Measurements from ENCODE around the gene ITGB7. TPM values are rescaled to one million over a fixed set of nuclear protein-coding genes. Genes with fewer than 3 reads are reported as not detected.
"Not testable (repeated sequence)": the region's sequence is repeated elsewhere in the genome, so short reads cannot be mapped to it uniquely, and the experiment has no call there.

The ITGB7 gene
- total RNA-seq, 2 experiments from 2014 or later = 500 to 503 TPM

DNA sequence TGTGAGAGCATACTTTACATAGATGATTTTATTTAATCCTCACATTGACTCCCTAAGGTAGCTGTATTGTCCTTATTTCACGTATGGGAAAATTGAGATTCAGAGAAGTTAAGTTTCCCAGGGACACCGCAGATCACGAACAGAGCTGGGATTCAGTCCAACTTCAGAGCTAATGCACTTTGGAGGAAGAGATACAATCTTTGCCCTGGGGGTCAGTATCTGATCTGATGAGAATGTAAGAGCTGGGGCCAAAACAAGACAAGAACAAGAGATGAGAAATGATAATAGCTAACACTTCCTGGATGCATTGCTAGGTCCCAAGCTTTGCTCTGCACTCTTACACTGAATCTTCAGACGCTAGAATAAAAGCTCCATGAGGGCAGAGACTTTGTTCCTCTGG is 20.3 kb downstream of the ITGB7 start:
- H3K9me3 Mint-ChIP-seq (ENCODE audit: insufficient read depth) = no peaks in the 10 kb centered on the region
- no peaks in the 10 kb centered on the region for H3K27me3 Mint-ChIP-seq (ENCODE audit: low read depth)
- ChIA-PET POLR2A (interaction anchor here (0.6 to 5.6 kb wide), 6 partner anchors 9 to 277 kb away, joined by 3 to 29 read pairs (median 3); no protein-coding TSS in a partner anchor), CTCF (interaction anchor here (0.7 to 5.8 kb wide), 8 partner anchors 13 to 134 kb away, joined by 3 to 47 read pairs (median 6); partner anchors contain the start of genes AAAS, ESPL1 and SOAT2)
- peaks cover 54% of the 10 kb centered on the region for H3K4me1 Mint-ChIP-seq (ENCODE audit: low read depth)
- H3K4me3 Mint-ChIP-seq = no peak overlapping the region
- DNase-seq (no peak), ATAC-seq (no peak)
- H3K27ac Mint-ChIP-seq = peak overlapping the region; percentile 17
- peaks cover 79% of the 10 kb centered on the region for H3K36me3 Mint-ChIP-seq (ENCODE audit: low read depth)

DNA sequence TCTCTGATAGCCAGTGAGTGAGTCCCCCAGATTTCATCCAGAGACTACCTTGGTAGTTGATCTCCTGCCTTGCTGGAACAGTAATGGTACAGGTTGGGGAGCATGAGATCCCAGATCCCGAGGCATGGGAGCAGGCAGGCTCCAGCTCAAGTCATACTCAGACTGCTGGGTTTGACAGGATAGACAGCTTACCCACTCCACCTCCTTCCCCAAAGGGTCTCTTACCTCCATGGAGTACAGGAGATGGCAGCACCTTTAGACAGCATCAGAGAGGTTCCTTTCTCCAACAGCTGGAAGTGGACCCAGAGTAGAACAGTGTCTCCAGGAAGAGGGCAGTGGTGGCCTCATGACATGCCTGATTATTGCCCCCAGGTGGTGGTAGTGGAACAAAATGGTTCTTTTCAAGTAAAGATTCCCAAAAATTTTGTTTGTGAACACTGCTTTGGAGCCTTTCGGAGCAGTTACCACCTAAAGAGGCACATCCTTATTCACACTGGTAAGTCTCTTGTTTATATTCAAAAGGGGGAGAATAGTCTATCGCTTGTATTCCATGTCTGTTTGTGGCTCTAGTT is 21.4 kb downstream of the ITGB7 start:
- ChIA-PET CTCF (interaction anchor here (0.8 to 4.3 kb wide), 9 partner anchors 10 to 135 kb away, joined by 3 to 27 read pairs (median 4); partner anchors contain the start of genes MYG1 and SOAT2), POLR2A (interaction anchor here (1.0 to 1.1 kb wide), 2 partner anchors 9 to 83 kb away, joined by 3 to 4 read pairs; partner anchors contain the start of gene ESPL1)
- DNase-seq (no peak), ATAC-seq (no peak)
- peaks cover 50% of the 10 kb centered on the region for H3K4me1 Mint-ChIP-seq (ENCODE audit: low read depth)
- peaks cover 76% of the 10 kb centered on the region for H3K36me3 Mint-ChIP-seq (ENCODE audit: low read depth)
- no peaks in the 10 kb centered on the region for H3K9me3 Mint-ChIP-seq (ENCODE audit: insufficient read depth)
- H3K27me3 Mint-ChIP-seq (ENCODE audit: low read depth) = no peaks in the 10 kb centered on the region
- no peak overlapping the region for H3K4me3 Mint-ChIP-seq
- no peak overlapping the region for H3K27ac Mint-ChIP-seq

DNA sequence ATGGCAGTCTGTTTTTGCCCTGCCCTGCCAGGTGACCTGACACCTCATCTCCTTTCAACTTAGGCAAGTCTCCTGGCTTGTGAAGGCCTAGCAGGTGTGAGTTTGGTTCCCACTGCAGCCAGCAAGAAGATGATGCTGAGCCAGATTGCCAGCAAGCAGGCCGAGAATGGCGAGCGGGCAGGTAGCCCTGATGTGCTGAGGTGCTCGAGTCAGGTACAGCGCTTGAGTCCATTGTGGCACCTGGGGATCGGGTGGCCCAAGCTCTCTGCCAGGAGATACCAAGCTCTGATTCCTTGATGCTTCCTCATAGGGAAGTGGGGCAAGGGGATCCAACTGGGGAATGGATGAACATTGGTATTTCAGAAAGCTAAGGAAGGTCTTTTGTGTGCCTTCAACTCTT is 22.2 kb downstream of the ITGB7 start:
- no peak for ATAC-seq
- ChIA-PET POLR2A (interaction anchor here (1.0 to 1.1 kb wide), 2 partner anchors 10 to 84 kb away, joined by 3 to 4 read pairs; partner anchors contain the start of gene ESPL1), CTCF (interaction anchor here (0.8 to 4.3 kb wide), 10 partner anchors 9 to 136 kb away, joined by 3 to 27 read pairs (median 4); partner anchors contain the start of genes ESPL1, MYG1 and SOAT2)
- Mint-ChIP-seq H3K9me3 (ENCODE audit: insufficient read depth) (no peaks in the 10 kb centered on the region), H3K27me3 (ENCODE audit: low read depth) (no peaks in the 10 kb centered on the region), H3K4me3 (no peak overlapping the region), H3K4me1 (ENCODE audit: low read depth) (peaks cover 47% of the 10 kb centered on the region), H3K36me3 (ENCODE audit: low read depth) (peaks cover 72% of the 10 kb centered on the region), H3K27ac (peak overlapping the region; percentile 9)
- DNase-seq = no peak

DNA sequence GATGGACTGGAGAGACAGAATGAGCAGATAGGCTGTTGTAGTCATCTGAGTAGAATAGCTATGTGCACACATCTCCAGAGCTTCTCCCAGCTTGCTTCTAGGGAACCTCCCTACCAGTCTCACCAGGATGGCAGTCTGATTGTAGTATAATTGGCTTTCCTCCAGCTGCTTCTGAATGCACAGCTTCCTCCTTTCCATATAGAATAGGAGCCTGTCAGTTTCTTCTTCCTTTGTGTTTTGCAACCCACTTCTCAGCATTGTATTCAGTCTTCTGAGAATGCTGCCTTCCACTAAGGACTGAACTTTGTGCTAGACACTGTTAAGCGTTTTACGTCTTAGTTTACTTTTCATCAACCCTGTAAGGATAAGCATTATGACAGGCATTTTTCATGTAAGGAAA is 24.1 kb downstream of the ITGB7 start:
- ATAC-seq (no peak), DNase-seq (no peak)
- H3K36me3 Mint-ChIP-seq (ENCODE audit: low read depth) = peaks cover 57% of the 10 kb centered on the region
- peaks cover 51% of the 10 kb centered on the region for H3K4me1 Mint-ChIP-seq (ENCODE audit: low read depth)
- H3K9me3 Mint-ChIP-seq (ENCODE audit: insufficient read depth) = no peaks in the 10 kb centered on the region
- no peak overlapping the region for H3K4me3 Mint-ChIP-seq
- H3K27me3 Mint-ChIP-seq (ENCODE audit: low read depth) = no peaks in the 10 kb centered on the region
- H3K27ac Mint-ChIP-seq = peak overlapping the region; percentile 9
- CTCF ChIA-PET = interaction anchor here (1.3 to 4.8 kb wide), 6 partner anchors 8 to 138 kb away, joined by 3 to 38 read pairs (median 24); partner anchors contain the start of genes AAAS and ESPL1
- POLR2A ChIA-PET = interaction anchor here (1.0 to 4.5 kb wide), 3 partner anchors 11 to 26 kb away, joined by 4 to 57 read pairs (median 6); no protein-coding TSS in a partner anchor

DNA sequence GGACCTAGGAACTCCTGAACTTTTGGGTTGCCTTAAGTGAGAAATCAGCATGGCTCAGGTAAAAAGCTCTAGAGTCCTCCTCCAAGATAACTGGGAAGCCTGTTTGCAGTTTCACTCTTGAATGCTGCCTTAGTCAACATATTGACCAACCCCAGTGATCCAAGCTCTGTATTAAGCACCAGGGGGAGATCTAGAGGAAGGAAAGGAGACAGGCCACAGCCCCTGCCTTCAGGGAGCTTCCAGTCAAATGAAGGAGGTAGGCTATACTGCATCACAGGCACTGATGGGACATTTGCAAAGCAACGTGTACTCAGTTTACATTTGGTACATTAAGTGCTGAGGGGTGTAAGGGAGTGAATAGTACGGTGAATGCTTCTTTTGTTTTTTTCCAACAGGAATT is 25.1 kb downstream of the ITGB7 start:
- Mint-ChIP-seq H3K27ac (peak overlapping the region; percentile 90), H3K36me3 (ENCODE audit: low read depth) (peaks cover 47% of the 10 kb centered on the region), H3K9me3 (ENCODE audit: insufficient read depth) (no peaks in the 10 kb centered on the region), H3K4me3 (peak overlapping the region; percentile 86), H3K4me1 (ENCODE audit: low read depth) (peaks cover 51% of the 10 kb centered on the region), H3K27me3 (ENCODE audit: low read depth) (no peaks in the 10 kb centered on the region)
- ChIA-PET CTCF (interaction anchor here (0.7 to 4.8 kb wide), 11 partner anchors 9 to 170 kb away, joined by 3 to 38 read pairs (median 11); partner anchors contain the start of genes AAAS, ESPL1 and SOAT2), POLR2A (interaction anchor here (0.8 to 4.5 kb wide), 9 partner anchors 9 to 143 kb away, joined by 3 to 57 read pairs (median 11); partner anchors contain the start of genes ESPL1 and ITGB7)
- ATAC-seq (no peak), DNase-seq (no peak)

DNA sequence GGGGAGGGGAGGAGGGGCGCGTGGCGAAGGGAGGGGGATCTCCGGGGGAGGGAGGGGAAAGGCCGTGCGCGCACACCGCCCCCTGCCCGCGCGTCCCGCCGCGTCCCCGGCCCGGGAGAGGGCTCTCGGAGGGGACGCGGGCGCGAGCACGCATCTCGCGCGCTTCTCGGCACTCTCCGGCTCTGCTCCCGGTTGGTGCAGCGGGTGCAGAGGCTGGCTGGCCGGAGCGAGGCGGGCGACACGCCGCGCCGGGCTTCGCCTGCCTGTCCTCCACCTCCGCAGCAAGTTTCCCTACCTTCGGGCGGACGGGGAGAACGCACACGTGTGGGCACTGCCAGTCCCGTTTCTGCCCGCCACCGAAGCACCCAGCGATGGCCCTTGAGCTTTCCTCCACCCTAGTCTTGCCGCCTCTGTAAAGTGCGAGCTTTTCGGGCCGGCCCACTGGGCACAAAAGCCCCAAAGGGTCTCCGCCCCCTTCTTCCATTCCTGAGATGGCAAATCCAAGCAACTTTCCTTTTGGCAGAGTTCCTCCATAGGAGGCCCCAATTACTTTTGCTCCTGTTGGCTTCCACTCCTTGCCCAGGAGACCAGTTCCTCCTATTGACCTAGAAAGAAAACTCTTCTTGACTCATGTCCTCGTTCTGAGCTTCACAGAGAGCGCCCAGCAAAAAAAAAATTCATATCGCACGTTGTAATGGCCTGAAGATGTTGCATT is 26.0 kb downstream of the ITGB7 start:
- peaks cover 38% of the 10 kb centered on the region for H3K36me3 Mint-ChIP-seq (ENCODE audit: low read depth)
- CTCF ChIA-PET = interaction anchor here (0.7 to 4.8 kb wide), 16 partner anchors 10 to 171 kb away, joined by 3 to 38 read pairs (median 8); partner anchors contain the start of genes AAAS, ESPL1 and SOAT2
- peaks cover 51% of the 10 kb centered on the region for H3K4me1 Mint-ChIP-seq (ENCODE audit: low read depth)

DNA sequence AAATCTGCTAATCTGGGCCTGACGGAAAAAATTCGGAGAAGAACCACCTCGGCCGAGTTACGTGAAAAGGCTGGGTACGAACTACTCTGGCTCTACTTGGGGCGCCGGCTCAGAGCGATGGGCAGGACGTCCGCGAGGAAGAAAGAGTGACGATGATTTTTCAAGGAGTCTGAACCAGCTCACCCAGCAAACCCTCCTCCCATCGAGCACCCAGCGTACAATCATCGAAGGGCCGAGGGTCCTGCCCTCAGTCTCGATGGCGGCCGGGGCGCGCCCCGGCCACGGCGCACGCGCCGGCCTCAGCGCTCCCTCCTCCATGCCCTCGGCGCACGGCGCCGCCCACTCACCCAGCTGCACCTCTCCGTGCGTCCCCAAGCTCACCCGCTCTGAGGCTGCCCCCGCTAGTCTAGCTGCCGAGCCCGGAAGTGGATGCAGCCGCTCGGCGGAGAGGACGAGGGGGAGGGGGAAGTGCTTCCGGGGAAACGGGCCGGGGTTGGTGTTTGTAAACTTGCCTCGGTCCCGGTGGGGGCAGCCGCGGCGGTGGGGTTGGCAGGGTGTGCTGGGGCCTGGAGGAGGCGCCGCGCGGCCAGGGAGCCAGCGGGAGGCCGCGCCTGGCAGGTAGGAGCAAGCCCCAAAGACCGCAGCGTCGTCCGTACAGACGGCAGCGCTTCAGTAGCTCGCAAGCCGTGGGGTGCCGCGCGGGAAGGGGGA is 26.7 kb downstream of the ITGB7 start, which contains the start of the genes CSAD and ZNF740:
Gene CSAD, minus strand, starts transcription at position 706 of the 711 bp plus-strand sequence. CDS start 7,455 bp downstream, outside the sequence.
Gene ZNF740, plus strand, starts transcription at position 503 of the 711 bp plus-strand sequence. CDS start 1,262 bp downstream, outside the sequence.
- POLR2A ChIA-PET = interaction anchor here (0.6 to 4.5 kb wide), 20 partner anchors 9 to 174 kb away, joined by 3 to 57 read pairs (median 4); partner anchors contain the start of genes AAAS, EIF4B, ESPL1 and MYG1
- no peaks in the 10 kb centered on the region for H3K27me3 Mint-ChIP-seq (ENCODE audit: low read depth)
- H3K9me3 Mint-ChIP-seq (ENCODE audit: insufficient read depth) = no peaks in the 10 kb centered on the region
- CTCF ChIA-PET = interaction anchor here (0.7 to 4.8 kb wide), 17 partner anchors 11 to 164 kb away, joined by 3 to 38 read pairs (median 5); partner anchors contain the start of genes AAAS, ESPL1 and SOAT2
- H3K4me1 Mint-ChIP-seq (ENCODE audit: low read depth) = peaks cover 50% of the 10 kb centered on the region
- peaks cover 32% of the 10 kb centered on the region for H3K36me3 Mint-ChIP-seq (ENCODE audit: low read depth)
- peak within 1 kb of the TSS; percentile 98 for H3K27ac Mint-ChIP-seq
- DNase-seq (peak; percentile 98), ATAC-seq (peak; percentile 97)
- peak within 1 kb of the TSS; percentile 86 for H3K4me3 Mint-ChIP-seq

More for the DNA sequence above, 26.0 kb downstream of the ITGB7 start:
- H3K27me3 Mint-ChIP-seq (ENCODE audit: low read depth) = no peaks in the 10 kb centered on the region
- ATAC-seq (peak; percentile 50), DNase-seq (peak; percentile 77)
- POLR2A ChIA-PET = interaction anchor here (0.6 to 4.5 kb wide), 21 partner anchors 10 to 198 kb away, joined by 3 to 57 read pairs (median 4); partner anchors contain the start of genes AAAS, EIF4B, ESPL1 and ITGB7
- H3K9me3 Mint-ChIP-seq (ENCODE audit: insufficient read depth) = no peaks in the 10 kb centered on the region
- peak overlapping the region; percentile 86 for H3K4me3 Mint-ChIP-seq
- H3K27ac Mint-ChIP-seq = peak overlapping the region; percentile 90

DNA sequence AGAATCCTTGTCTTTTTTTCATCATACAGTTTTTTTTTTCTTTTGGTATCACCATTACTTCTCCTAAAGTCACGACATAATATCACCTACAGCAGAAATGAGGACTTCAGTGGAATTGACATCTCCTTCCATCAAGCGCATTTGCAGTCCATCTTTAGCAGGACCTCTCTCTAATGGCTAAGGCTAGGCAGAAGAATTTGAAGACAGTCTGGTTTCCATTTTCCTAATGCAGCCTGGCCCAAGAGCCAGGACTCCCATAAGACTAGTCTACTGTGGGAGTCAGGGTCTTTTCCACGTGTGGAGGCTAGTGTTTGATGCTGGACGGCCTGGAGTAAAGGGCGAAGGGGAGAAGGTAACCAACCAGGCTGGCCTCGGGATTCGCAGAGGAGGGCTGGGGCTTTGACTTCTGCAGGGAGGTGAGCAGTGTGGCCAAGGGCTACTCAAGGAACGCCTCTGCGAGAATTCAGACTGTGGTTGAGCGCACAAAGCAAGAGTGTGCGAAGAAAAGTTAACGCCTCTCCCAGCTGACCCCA is 27.3 kb downstream of the ITGB7 start:
- ChIA-PET POLR2A (interaction anchor here (0.6 to 4.5 kb wide), 13 partner anchors 9 to 173 kb away, joined by 3 to 57 read pairs (median 5); partner anchors contain the start of genes AAAS, EIF4B, ESPL1 and SOAT2), CTCF (interaction anchor here (0.7 to 4.8 kb wide), 15 partner anchors 11 to 165 kb away, joined by 3 to 38 read pairs (median 5); partner anchors contain the start of genes AAAS and ESPL1)
- ATAC-seq = peak; percentile 37
- no peak for DNase-seq
- H3K27me3 Mint-ChIP-seq (ENCODE audit: low read depth) = no peaks in the 10 kb centered on the region
- no peaks in the 10 kb centered on the region for H3K9me3 Mint-ChIP-seq (ENCODE audit: insufficient read depth)
- peaks cover 44% of the 10 kb centered on the region for H3K4me1 Mint-ChIP-seq (ENCODE audit: low read depth)
- peak overlapping the region; percentile 98 for H3K27ac Mint-ChIP-seq
- H3K4me3 Mint-ChIP-seq = peak overlapping the region; percentile 86
- H3K36me3 Mint-ChIP-seq (ENCODE audit: low read depth) = peaks cover 26% of the 10 kb centered on the region

DNA sequence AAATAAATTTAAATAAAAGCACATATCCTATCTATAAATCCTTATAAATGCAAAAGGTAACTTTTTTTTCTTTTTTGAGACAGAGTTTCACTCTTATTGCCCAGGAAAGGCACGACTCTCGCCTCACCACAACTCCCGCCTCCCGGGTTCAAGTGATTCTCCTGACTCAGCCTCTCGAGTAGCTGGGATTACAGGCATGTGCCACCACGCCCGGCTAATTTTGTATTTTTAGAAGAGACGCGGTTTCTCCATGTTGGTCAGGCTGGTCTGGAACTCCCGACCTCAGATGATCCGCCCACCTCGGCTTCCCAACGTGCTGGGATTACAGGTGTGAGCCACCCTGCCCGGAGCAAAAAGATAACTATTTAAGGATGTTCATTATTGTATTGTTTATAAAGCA is 28.2 kb downstream of the ITGB7 start:
- peaks cover 22% of the 10 kb centered on the region for H3K36me3 Mint-ChIP-seq (ENCODE audit: low read depth)
- peak overlapping the region; percentile 98 for H3K27ac Mint-ChIP-seq
- CTCF ChIA-PET = interaction anchor here (1.0 to 4.8 kb wide), 5 partner anchors 19 to 142 kb away, joined by 3 to 38 read pairs (median 23); partner anchors contain the start of gene AAAS
- not testable (repeated sequence) for ATAC-seq; H3K4me3 Mint-ChIP-seq; DNase-seq; H3K9me3 Mint-ChIP-seq (ENCODE audit: insufficient read depth); H3K27me3 Mint-ChIP-seq (ENCODE audit: low read depth)
- peaks cover 39% of the 10 kb centered on the region for H3K4me1 Mint-ChIP-seq (ENCODE audit: low read depth)
- POLR2A ChIA-PET = interaction anchor here (1.5 to 4.5 kb wide), 5 partner anchors 8 to 75 kb away, joined by 3 to 57 read pairs (median 18); partner anchors contain the start of gene SOAT2

DNA sequence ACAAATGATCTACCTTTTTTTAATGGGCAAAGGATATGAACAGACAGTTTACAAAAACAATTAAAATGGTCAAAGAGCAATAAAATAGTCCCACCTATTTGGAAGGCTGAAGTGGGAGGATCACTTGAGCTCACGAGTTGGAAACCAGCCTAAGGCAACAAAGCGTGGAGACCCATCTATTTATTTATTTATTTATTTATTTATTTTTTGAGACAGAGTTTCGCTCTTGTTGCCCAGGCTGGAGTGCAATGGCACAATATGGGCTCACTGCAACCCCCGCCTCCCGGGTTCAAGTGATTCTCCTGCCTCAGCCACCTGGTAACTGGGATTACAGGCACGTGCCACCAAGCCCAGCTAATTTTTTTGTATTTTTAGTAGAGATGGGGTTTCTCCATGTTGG is 29.6 kb downstream of the ITGB7 start:
- not testable (repeated sequence) for DNase-seq

More for the DNA sequence above, 29.6 kb downstream of the ITGB7 start:
- H3K4me3 Mint-ChIP-seq; H3K27ac Mint-ChIP-seq; H3K9me3 Mint-ChIP-seq (ENCODE audit: insufficient read depth); H3K27me3 Mint-ChIP-seq (ENCODE audit: low read depth); ATAC-seq: not testable (repeated sequence)
- Mint-ChIP-seq H3K36me3 (ENCODE audit: low read depth) (peaks cover 14% of the 10 kb centered on the region), H3K4me1 (ENCODE audit: low read depth) (peaks cover 28% of the 10 kb centered on the region)
- POLR2A ChIA-PET = interaction anchor here (1.0 kb wide), 1 partner anchor 121 kb away, joined by 3 read pairs; no protein-coding TSS in a partner anchor
- CTCF ChIA-PET = interaction anchor here (2.0 to 2.9 kb wide), 2 partner anchors 18 to 91 kb away, joined by 8 to 10 read pairs; partner anchors contain the start of gene ESPL1
